C4-2B (cell line): Measurements from ENCODE around the gene TRPC4AP.

Experiments
- H3K27ac ChIP-seq: fragments of 450-650 bp; 2 replicates; pipeline ENCODE4 v1.5.1; 2017
- ZFX ChIP-seq: fragments of 450-650 bp; IDR thresholded peaks from 2 replicates; pipeline ENCODE4 v1.6.1; 2017
- TF ChIP-seq, protein P1 (sequence below): fragments of 450-650 bp; conservative IDR thresholded peaks from 2 replicates; pipeline ENCODE4 v1.5.1; 2017; ENCODE audit warnings: mild to moderate bottlenecking

The TRPC4AP gene

GRCh38 chr20:34994509-34995131 is 98.0 kb downstream of the TRPC4AP start:
- TF ChIP-seq, protein P1, sequence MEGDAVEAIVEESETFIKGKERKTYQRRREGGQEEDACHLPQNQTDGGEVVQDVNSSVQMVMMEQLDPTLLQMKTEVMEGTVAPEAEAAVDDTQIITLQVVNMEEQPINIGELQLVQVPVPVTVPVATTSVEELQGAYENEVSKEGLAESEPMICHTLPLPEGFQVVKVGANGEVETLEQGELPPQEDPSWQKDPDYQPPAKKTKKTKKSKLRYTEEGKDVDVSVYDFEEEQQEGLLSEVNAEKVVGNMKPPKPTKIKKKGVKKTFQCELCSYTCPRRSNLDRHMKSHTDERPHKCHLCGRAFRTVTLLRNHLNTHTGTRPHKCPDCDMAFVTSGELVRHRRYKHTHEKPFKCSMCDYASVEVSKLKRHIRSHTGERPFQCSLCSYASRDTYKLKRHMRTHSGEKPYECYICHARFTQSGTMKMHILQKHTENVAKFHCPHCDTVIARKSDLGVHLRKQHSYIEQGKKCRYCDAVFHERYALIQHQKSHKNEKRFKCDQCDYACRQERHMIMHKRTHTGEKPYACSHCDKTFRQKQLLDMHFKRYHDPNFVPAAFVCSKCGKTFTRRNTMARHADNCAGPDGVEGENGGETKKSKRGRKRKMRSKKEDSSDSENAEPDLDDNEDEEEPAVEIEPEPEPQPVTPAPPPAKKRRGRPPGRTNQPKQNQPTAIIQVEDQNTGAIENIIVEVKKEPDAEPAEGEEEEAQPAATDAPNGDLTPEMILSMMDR = no peak
- no peak for TF ChIP-seq ZFX

DNA sequence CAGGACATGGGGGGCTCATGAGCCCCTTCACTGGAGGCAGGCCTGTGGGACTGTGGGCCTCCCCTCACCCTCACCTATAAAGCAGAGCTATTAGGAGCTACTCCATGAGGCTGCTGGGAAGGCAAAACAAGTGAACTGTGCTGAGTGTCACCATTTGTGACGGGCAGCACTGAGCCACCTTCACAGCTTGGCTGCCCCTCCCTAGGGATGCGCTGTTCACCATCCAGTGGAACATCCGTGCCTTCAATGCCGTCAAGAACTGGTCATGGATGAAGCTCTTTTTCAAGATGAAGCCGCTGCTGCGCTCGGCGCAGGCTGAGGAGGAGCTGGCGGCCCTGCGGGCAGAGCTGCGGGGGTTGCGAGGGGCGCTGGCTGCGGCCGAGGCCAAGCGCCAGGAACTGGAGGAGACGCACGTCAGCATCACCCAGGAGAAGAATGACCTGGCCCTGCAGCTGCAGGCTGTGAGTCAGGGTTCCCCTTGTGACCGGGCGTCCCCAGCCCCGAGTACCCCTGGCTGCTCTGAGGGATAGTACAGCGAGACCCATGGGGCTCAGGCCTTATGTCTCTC is 98.6 kb downstream of the TRPC4AP start:
- H3K27ac ChIP-seq = no peak overlapping the region
- TF ChIP-seq, protein P1 = no peak
- TF ChIP-seq ZFX = no peak

More at GRCh38 chr20:34994509-34995131, 98.0 kb downstream of the TRPC4AP start:
- H3K27ac ChIP-seq = no peak overlapping the region

GRCh38 chr20:34992751-34993417 is 99.7 kb downstream of the TRPC4AP start:
- H3K27ac ChIP-seq = no peak overlapping the region
- TF ChIP-seq, protein P1 = no peak
- TF ChIP-seq ZFX = no peak

DNA sequence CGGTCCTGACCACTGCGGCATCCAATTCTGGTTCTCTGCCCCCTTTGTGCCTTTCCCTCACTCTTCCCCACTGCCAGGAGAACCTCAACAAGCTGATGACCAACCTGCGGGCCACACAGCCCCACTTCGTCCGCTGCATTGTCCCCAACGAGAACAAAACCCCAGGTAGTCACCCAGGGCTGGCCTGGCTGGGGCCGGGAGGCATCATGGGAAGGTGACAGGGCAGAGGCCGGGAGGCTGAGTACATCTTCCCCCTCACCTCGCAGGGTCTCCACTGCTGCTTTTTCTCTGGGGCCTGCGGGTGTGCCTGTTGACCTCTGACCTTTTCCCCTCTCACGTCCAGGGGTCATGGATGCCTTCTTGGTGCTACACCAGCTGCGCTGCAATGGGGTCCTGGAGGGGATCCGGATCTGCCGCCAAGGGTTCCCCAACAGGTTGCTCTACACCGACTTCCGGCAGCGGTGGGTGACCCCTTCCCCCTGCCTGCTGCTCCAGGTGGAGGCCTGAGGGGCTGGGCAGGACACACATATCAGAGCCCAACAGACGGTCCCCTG is 101.9 kb downstream of the TRPC4AP start:
- no peak overlapping the region for H3K27ac ChIP-seq
- no peak for TF ChIP-seq ZFX
- TF ChIP-seq, protein P1 = no peak

- H3K27ac ChIP-seq = no peak overlapping the region
- no peak for TF ChIP-seq ZFX
- TF ChIP-seq, protein P1 = no peak
These were observed 102.4 kb downstream of the TRPC4AP start for GRCh38 chr20:34990231-34990630.

DNA sequence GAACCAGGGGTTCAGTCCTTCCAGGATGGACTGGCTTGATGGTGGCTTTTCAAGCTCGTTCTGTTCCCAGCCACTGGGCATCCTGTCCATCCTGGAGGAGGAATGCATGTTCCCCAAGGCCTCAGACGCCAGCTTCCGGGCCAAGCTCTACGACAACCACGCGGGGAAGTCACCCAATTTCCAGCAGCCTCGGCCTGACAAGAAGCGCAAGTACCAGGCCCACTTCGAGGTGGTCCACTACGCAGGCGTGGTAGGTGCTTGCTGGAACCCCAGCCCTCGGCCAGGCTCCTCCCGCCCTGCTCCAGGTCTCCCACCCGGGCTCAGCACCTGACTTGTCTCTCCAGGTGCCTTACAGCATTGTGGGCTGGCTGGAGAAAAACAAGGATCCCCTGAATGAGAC is 102.9 kb downstream of the TRPC4AP start:
- no peak overlapping the region for H3K27ac ChIP-seq
- TF ChIP-seq ZFX = no peak
- TF ChIP-seq, protein P1 = no peak

DNA sequence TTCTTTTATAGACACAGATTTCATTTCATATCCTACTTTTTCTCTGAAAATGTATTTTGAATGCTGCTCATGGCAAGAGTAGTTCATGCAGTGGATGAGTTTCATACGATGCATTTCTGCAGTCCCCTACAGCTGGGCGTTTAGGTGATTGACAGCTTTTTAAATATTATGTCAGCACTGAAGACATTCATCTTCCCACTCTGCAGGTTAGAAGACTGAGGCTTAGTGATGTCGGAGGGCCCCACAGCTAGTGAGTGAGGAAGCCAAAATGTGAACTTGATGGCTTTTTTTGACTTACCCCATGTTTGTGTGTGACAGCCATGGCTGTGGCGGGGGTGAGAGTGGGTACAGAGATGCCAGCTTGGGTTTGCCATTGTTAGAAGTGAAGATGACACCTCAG is 103.5 kb downstream of the TRPC4AP start:
- H3K27ac ChIP-seq = no peak overlapping the region
- TF ChIP-seq ZFX = no peak
- TF ChIP-seq, protein P1 = no peak
